Stimulated activated naive CD8-positive, alpha-beta T cell treated with anti-CD3 and anti-CD28 coated beads, Interleukin-15, Interleukin-2, amounts not matched to agents 100 ng/mL and 50 ng/mL, for 24 hours (primary cell): ENCODE data around the gene INTS4.
"Not testable (repeated sequence)": the region's sequence is repeated elsewhere in the genome, so short reads cannot be mapped to it uniquely, and the experiment has no call there.

ENCODE experiments used
- H3K27ac Mint-ChIP-seq: one replicate; pipeline ENCODE4 v1.8.0; 2021; ENCODE audit warnings: mild to moderate bottlenecking, mixed read lengths
- H3K27me3 Mint-ChIP-seq: one replicate; pipeline ENCODE4 v1.8.0; 2021; ENCODE audit warnings: mixed read lengths
- H3K36me3 Mint-ChIP-seq: one replicate; pipeline ENCODE4 v1.8.0; 2021; ENCODE audit warnings: low read depth, mixed read lengths
- H3K4me1 Mint-ChIP-seq: one replicate; pipeline ENCODE4 v1.8.0; 2021; ENCODE audit warnings: low read depth, mixed read lengths
- H3K4me3 Mint-ChIP-seq: one replicate; pipeline ENCODE4 v1.8.0; 2021; ENCODE audit warnings: mild to moderate bottlenecking, mixed read lengths
- H3K9me3 Mint-ChIP-seq: one replicate; pipeline ENCODE4 v1.8.0; 2021; ENCODE audit warnings: mixed read lengths

The INTS4 gene

DNA sequence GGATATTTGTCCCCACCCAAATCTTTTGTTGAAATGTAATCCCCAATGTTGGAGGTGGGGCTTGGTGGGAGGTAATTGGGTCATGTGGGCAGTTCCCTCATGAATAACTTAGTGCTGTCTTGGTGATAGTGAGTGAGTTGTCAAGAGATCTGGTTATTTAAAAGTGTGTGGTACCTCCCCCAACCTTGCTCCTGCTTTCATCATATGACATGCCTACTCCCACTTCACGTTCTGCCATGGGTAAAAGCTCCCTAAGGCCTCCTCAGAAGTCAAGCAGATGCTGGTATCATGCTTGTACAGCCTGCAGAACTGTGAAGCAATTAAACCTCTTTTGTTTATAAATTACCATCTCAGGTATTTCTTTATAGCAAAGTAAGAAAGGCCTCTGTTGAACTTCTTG is 143.0 kb downstream of the INTS4 start:
- no peak overlapping the region for H3K27ac Mint-ChIP-seq
- H3K9me3 Mint-ChIP-seq: peaks cover 6% of the 10 kb centered on the region
- peaks cover 48% of the 10 kb centered on the region for H3K36me3 Mint-ChIP-seq
- no peaks in the 10 kb centered on the region for H3K4me1 Mint-ChIP-seq
- H3K4me3 Mint-ChIP-seq: no peak overlapping the region
- H3K27me3 Mint-ChIP-seq: no peaks in the 10 kb centered on the region

DNA sequence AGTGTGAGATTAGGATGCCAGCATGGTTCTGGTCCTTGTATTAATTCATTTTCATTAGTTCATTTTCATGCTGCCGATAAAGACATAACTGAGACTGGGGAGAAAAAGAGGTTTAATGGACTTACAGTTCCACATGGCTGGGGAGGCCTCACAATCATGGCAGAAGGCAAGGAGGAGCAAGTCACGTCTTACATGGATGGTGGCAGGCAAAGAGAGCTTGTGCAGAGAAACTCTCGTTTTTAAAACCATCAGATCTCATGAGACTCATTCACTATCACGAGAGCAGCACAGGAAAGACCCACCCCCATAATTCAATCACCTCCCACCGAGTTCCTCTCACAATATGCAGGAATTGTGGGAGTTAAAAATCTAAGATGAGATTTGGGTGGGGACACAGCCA is 150.8 kb downstream of the INTS4 start:
- not testable (repeated sequence) for H3K9me3 Mint-ChIP-seq, H3K4me1 Mint-ChIP-seq, H3K27ac Mint-ChIP-seq, H3K4me3 Mint-ChIP-seq, H3K27me3 Mint-ChIP-seq
- peaks cover 40% of the 10 kb centered on the region for H3K36me3 Mint-ChIP-seq

DNA sequence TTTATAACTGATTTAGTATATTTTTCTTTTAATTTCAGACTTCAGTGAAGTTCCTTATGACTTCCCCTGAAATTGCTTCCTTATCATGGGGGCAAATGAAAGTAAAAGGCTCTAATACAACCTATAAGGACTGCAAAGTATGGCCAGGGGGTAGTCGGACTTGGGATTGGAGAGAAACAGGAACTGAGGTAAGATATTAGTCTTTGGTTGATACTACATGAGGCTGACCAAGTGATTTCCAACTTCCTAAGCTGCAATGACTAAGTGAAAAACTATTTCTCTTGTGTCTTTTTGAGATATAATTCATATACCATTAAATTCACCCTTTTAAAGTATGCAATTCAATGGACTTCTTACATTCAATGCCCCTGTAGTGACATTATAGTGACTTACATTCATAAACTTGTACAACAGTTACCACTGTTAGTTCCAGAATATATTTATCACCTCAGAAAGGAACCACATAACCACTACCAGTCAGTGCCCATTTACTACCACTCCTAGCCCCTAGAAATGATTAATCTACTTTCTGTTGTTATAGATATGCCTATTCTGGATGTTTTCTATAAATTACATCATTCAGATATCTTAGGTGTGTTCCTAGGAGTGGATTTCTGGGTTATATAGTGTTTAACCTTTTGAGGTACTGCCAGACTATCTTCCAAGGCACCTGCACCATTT is 151.9 kb downstream of the INTS4 start:
- no peak overlapping the region for H3K4me3 Mint-ChIP-seq
- no peaks in the 10 kb centered on the region for H3K4me1 Mint-ChIP-seq
- peaks cover 36% of the 10 kb centered on the region for H3K36me3 Mint-ChIP-seq
- H3K27ac Mint-ChIP-seq: no peak overlapping the region
- H3K27me3 Mint-ChIP-seq: no peaks in the 10 kb centered on the region
- H3K9me3 Mint-ChIP-seq: peaks cover 9% of the 10 kb centered on the region

DNA sequence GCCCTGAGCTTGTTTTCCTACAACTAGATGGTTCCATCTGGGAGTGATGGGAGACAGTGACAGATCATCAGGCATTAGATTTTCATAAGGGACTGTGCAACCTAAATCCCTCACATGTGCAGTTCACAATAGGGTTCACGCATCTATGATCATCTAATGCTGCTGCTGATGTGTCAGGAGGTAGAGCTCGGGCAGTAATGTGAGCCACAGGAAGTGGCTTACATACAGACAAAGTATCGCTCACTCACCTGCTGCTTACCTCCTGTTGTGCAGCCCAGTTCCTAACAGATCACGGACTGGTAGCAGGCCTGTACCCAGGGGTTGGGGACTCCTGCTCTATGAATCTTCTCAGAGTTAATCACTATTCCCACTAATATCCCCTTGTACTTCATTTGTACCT is 161.2 kb downstream of the INTS4 start:
- Mint-ChIP-seq H3K27me3 (no peaks in the 10 kb centered on the region), H3K9me3 (no peaks in the 10 kb centered on the region), H3K4me3 (no peak overlapping the region), H3K36me3 (no peaks in the 10 kb centered on the region), H3K4me1 (no peaks in the 10 kb centered on the region), H3K27ac (no peak overlapping the region)

DNA sequence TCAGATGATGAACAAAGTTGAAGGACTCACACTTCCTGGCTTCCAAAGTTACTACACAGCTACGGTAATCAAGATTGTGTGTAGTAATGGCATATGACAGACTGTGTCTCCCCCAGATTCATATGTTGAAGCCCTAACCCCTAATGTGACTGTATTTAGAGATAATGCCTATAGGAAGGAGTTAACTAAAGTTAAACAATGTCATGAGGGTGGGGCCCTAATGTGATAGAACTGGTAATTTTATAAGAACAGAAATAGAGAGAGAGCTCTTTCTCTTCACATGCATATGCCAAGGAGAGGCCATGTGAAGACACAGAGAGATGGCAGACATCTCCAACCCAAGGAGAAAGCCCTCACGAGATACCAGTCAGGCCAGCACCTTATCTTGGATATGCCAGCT is 165.5 kb downstream of the INTS4 start:
- Mint-ChIP-seq H3K36me3 (no peaks in the 10 kb centered on the region), H3K27ac (no peak overlapping the region), H3K4me1 (no peaks in the 10 kb centered on the region), H3K9me3 (no peaks in the 10 kb centered on the region), H3K4me3 (no peak overlapping the region), H3K27me3 (no peaks in the 10 kb centered on the region)
